Naive thymus-derived CD4-positive, alpha-beta T cell (primary cell): Measurements from ENCODE around the gene PPOX. TPM values are rescaled to one million over a fixed set of nuclear protein-coding genes. Genes with fewer than 3 reads are reported as not detected.

Experiments
- ATAC-seq: fragments of 150-1000 bp; cut with Tn5 transposase; 2 replicates; pipeline ENCODE4 v1.10.0; 2021; ENCODE audit warnings: mild to moderate bottlenecking, moderate library complexity
- CTCF ChIA-PET: fragments of 350-600 bp; sonication (Branson Sonifier 250); formaldehyde crosslinking; loops from one replicate; lab custom pipeline; 2021; ENCODE audit warnings: antibody characterized with exemption; lab: Charles Lee
- POLR2A ChIA-PET: fragments of 350-600 bp; sonication (Branson Sonifier 250); formaldehyde crosslinking; loops from one replicate; lab custom pipeline; 2021; ENCODE audit warnings: antibody characterized with exemption, inconsistent platforms; lab: Charles Lee
- DNase-seq, 9 donors: peaks; one replicate each; pipeline versions ENCODE4 v3.0.0 to v3.0.0-alpha.2; 2020 to 2022; ENCODE audit warnings: mixed read lengths in 1 of 9
- H3K27ac ChIP-seq: one replicate; pipeline ENCODE4 v1.7.0; 2013; ENCODE audit warnings: mild to moderate bottlenecking, low read depth, low read length, moderate library complexity
- H3K27me3 ChIP-seq, 2 donors: one replicate each; pipeline ENCODE4 v1.7.0; 2013; ENCODE audit warnings: low read length in 2 of 2, mild to moderate bottlenecking in 2 of 2, moderate library complexity in 2 of 2; ENCODE audit not compliant: control insufficient read depth in 2 of 2, insufficient read depth in 2 of 2
- H3K36me3 ChIP-seq, 3 experiments: 1 replicate in 2 of 3; 2 replicates in 1 of 3; pipeline ENCODE4 v1.7.0; 2013; ENCODE audit warnings: low read length in 3 of 3, mild to moderate bottlenecking in 3 of 3, moderate library complexity in 1 of 3; ENCODE audit not compliant: insufficient read depth in 3 of 3, control insufficient read depth in 2 of 3
- H3K4me1 ChIP-seq, 2 donors: one replicate each; pipeline ENCODE4 v1.7.0; 2013; ENCODE audit warnings: low read length in 2 of 2, mild to moderate bottlenecking in 2 of 2, moderate library complexity in 1 of 2; ENCODE audit not compliant: control insufficient read depth in 2 of 2, insufficient read depth in 2 of 2
- H3K4me3 ChIP-seq: 2 replicates; pipeline ENCODE4 v1.7.0; 2013; ENCODE audit warnings: mild to moderate bottlenecking, low read length
- H3K9me3 ChIP-seq, 3 experiments: 1 replicate in 2 of 3; 2 replicates in 1 of 3; pipeline ENCODE4 v1.7.0; 2013; ENCODE audit warnings: low read length in 3 of 3; ENCODE audit not compliant: control insufficient read depth in 2 of 3
- H3K27ac Mint-ChIP-seq, 9 donors: one replicate each; pipeline ENCODE4 v1.8.0; 2020 to 2022; ENCODE audit warnings: mixed read lengths in 9 of 9, mild to moderate bottlenecking in 8 of 9, moderate library complexity in 5 of 9, inconsistent platforms in 2 of 9
- H3K27me3 Mint-ChIP-seq, 5 donors: one replicate each; pipeline ENCODE4 v1.8.0; 2021 to 2022; ENCODE audit warnings: mixed read lengths in 5 of 5, mild to moderate bottlenecking in 1 of 5
- H3K36me3 Mint-ChIP-seq, 5 donors: one replicate each; pipeline ENCODE4 v1.8.0; 2020 to 2022; ENCODE audit warnings: mixed read lengths in 5 of 5, mild to moderate bottlenecking in 3 of 5, inconsistent platforms in 1 of 5
- H3K4me1 Mint-ChIP-seq, 7 donors: one replicate each; pipeline ENCODE4 v1.8.0; 2020 to 2022; ENCODE audit warnings: mixed read lengths in 7 of 7, mild to moderate bottlenecking in 3 of 7, inconsistent platforms in 1 of 7
- H3K4me3 Mint-ChIP-seq, 10 donors: one replicate each; pipeline ENCODE4 v1.8.0; 2020 to 2022; ENCODE audit warnings: mild to moderate bottlenecking in 10 of 10, mixed read lengths in 10 of 10, moderate library complexity in 6 of 10, inconsistent platforms in 2 of 10
- H3K9me3 Mint-ChIP-seq, 11 donors: one replicate each; pipeline ENCODE4 v1.8.0; 2020 to 2022; ENCODE audit warnings: mixed read lengths in 11 of 11, mild to moderate bottlenecking in 4 of 11, inconsistent platforms in 1 of 11, moderate library complexity in 1 of 11
- intact Hi-C, 2 donors: fragments of 100-400 bp; cut with micrococcal nuclease; formaldehyde crosslinking; loops; one replicate each; pipeline ENCODE4 v1.15.1; 2023
- polyA plus RNA-seq, 2 donors: library from polyadenylated mRNA; unstranded; fragments of 300-500 nt; fragmentation: Illumina TruSeq; gene quantifications; one replicate each; pipeline ENCODE4 v1.2.3, GENCODE V29; 2021
- total RNA-seq, 6 experiments: library from RNA in 5 of 6; stranded (reverse) in 5 of 6; gene quantifications; 1 replicate in 5 of 6; 2 replicates in 1 of 6; pipeline ENCODE4 v1.2.3 and lab custom pipeline; 2021 to 2026

PPOX gene
- total and polyA plus RNA-seq, 7 experiments from 2014 or later = 20.1 to 76.2 (median 40.3) TPM

- H3K9me3 ChIP-seq = no peaks in the 10 kb centered on the region
- DNase-seq = peak in 1 of 9 donors; percentile 34
- CTCF ChIA-PET = interaction anchor here (0.7 to 3.2 kb wide), 17 partner anchors 9 to 213 kb away, joined by 3 to 32 read pairs (median 4); partner anchors contain the start of genes ADAMTS4, APOA2, B4GALT3 and NDUFS2
- POLR2A ChIA-PET = interaction anchor here (0.5 to 6.5 kb wide), 19 partner anchors 9 to 560 kb away, joined by 3 to 81 read pairs (median 6); partner anchors contain the start of genes ARHGAP30, B4GALT3, NDUFS2 and SDHC
- Mint-ChIP-seq H3K4me3 (peak overlapping the region; percentile 86 to 98 (median 94)), H3K36me3 (peaks cover 5 to 24% (median 14%) of the 10 kb centered on the region in 5 donors), H3K9me3 (no peaks in the 10 kb centered on the region), H3K4me1 (peaks cover 33 to 69% (median 58%) of the 10 kb centered on the region in 7 donors), H3K27ac (peak overlapping the region; percentile 93 to 99 (median 99)), H3K27me3 (no peaks in the 10 kb centered on the region)
- H3K36me3 ChIP-seq = peaks cover 0 to 58% (median 21%) of the 10 kb centered on the region in 3 experiments
- peak overlapping the region; percentile 86 for H3K27ac ChIP-seq
- H3K27me3 ChIP-seq = no peaks in the 10 kb centered on the region
- no peak for ATAC-seq
- intact Hi-C loops = loop anchor here (1.0 to 5.0 kb wide), 14 partner anchors 10 to 220 kb away; partner anchors contain the start of genes B4GALT3 (in 2 of the 2), DEDD (in 2 of the 2), NDUFS2 (in 2 of the 2) and UFC1 (in 2 of the 2)
- H3K4me1 ChIP-seq = peaks cover 10 to 13% of the 10 kb centered on the region in 2 donors
- H3K4me3 ChIP-seq = peak overlapping the region; percentile 93
These were observed 683 bp downstream of the PPOX start for GRCh38 chr1:161166669-161167548.

GRCh38 chr1:161168906-161169305 is 2.7 kb downstream of the PPOX start:
- ChIA-PET POLR2A (interaction anchor here (0.7 to 6.5 kb wide), 5 partner anchors 12 to 50 kb away, joined by 3 to 81 read pairs (median 3); partner anchors contain the start of gene ADAMTS4), CTCF (interaction anchor here (0.6 to 1.8 kb wide), 2 partner anchors 23 to 213 kb away, joined by 3 to 5 read pairs; no protein-coding TSS in a partner anchor)
- Histone ChIP-seq H3K4me3 (no peak overlapping the region), H3K36me3 (peaks cover 0 to 58% (median 31%) of the 10 kb centered on the region in 3 experiments), H3K27me3 (no peaks in the 10 kb centered on the region), H3K9me3 (no peaks in the 10 kb centered on the region), H3K4me1 (peaks cover 10 to 13% of the 10 kb centered on the region in 2 donors), H3K27ac (no peak overlapping the region)
- H3K36me3 Mint-ChIP-seq = peaks cover 9 to 35% (median 14%) of the 10 kb centered on the region in 5 donors
- H3K9me3 Mint-ChIP-seq = no peaks in the 10 kb centered on the region
- intact Hi-C loops = loop anchor here in 1 of 2 donors (5.0 kb wide), 1 partner anchor 218 kb away; no protein-coding TSS in a partner anchor
- no peak for DNase-seq
- peak overlapping the region in 5 of 10 donors; percentile 13 to 94 (median 32) for H3K4me3 Mint-ChIP-seq
- peak overlapping the region in 1 of 9 donors; percentile 71 for H3K27ac Mint-ChIP-seq
- no peak for ATAC-seq
- H3K4me1 Mint-ChIP-seq = peaks cover 28 to 69% (median 51%) of the 10 kb centered on the region in 7 donors
- H3K27me3 Mint-ChIP-seq = no peaks in the 10 kb centered on the region

GRCh38 chr1:161171191-161171590 is 5.0 kb downstream of the PPOX start:
- H3K4me3 Mint-ChIP-seq = peak overlapping the region in 1 of 10 donors; percentile 29
- ATAC-seq (no peak), DNase-seq (no peak)
- Histone ChIP-seq H3K9me3 (no peaks in the 10 kb centered on the region), H3K36me3 (peaks cover 0 to 66% (median 31%) of the 10 kb centered on the region in 3 experiments), H3K4me3 (no peak overlapping the region), H3K4me1 (peaks cover 14 to 16% of the 10 kb centered on the region in 2 donors), H3K27me3 (no peaks in the 10 kb centered on the region), H3K27ac (no peak overlapping the region)
- no peaks in the 10 kb centered on the region for H3K9me3 Mint-ChIP-seq
- peak overlapping the region in 4 of 9 donors; percentile 39 to 74 (median 54) for H3K27ac Mint-ChIP-seq
- ChIA-PET POLR2A (interaction anchor here (0.9 to 2.0 kb wide), 13 partner anchors 9 to 125 kb away, joined by 3 to 16 read pairs (median 3); partner anchors contain the start of genes NDUFS2 and USF1), CTCF (interaction anchor here (0.9 to 2.0 kb wide), 3 partner anchors 21 to 60 kb away, joined by 3 to 6 read pairs (median 3); partner anchors contain the start of gene TOMM40L)
- peaks cover 13 to 44% (median 20%) of the 10 kb centered on the region in 5 donors for H3K36me3 Mint-ChIP-seq
- no peaks in the 10 kb centered on the region for H3K27me3 Mint-ChIP-seq
- intact Hi-C loops = no loop called here
- peaks cover 38 to 67% (median 54%) of the 10 kb centered on the region in 7 donors for H3K4me1 Mint-ChIP-seq

GRCh38 chr1:161171696-161172095 is 5.5 kb downstream of the PPOX start:
- peaks cover 18% of the 10 kb centered on the region in 2 donors for H3K4me1 ChIP-seq
- Mint-ChIP-seq H3K36me3 (peaks cover 13 to 44% (median 20%) of the 10 kb centered on the region in 5 donors), H3K4me3 (no peak overlapping the region), H3K4me1 (peaks cover 41 to 68% (median 56%) of the 10 kb centered on the region in 7 donors), H3K27ac (peak overlapping the region in 3 of 9 donors; percentile 33 to 72 (median 67)), H3K9me3 (no peaks in the 10 kb centered on the region), H3K27me3 (no peaks in the 10 kb centered on the region)
- ATAC-seq (no peak), DNase-seq (no peak)
- H3K27me3 ChIP-seq = no peaks in the 10 kb centered on the region
- H3K36me3 ChIP-seq = peaks cover 0 to 66% (median 31%) of the 10 kb centered on the region in 3 experiments
- H3K4me3 ChIP-seq = no peak overlapping the region
- H3K27ac ChIP-seq = no peak overlapping the region
- ChIA-PET CTCF (interaction anchor here (1.1 kb wide), 1 partner anchor 59 kb away, joined by 3 read pairs; no protein-coding TSS in a partner anchor), POLR2A (interaction anchor here (0.9 to 2.0 kb wide), 6 partner anchors 9 to 19 kb away, joined by 3 to 16 read pairs (median 4); no protein-coding TSS in a partner anchor)
- intact Hi-C loops = no loop called here
- no peaks in the 10 kb centered on the region for H3K9me3 ChIP-seq

- no peaks in the 10 kb centered on the region for H3K27me3 ChIP-seq
- peaks cover 0 to 71% (median 31%) of the 10 kb centered on the region in 3 experiments for H3K36me3 ChIP-seq
- Mint-ChIP-seq H3K27me3 (no peaks in the 10 kb centered on the region), H3K36me3 (peaks cover 13 to 44% (median 20%) of the 10 kb centered on the region in 5 donors), H3K4me1 (peaks cover 38 to 68% (median 53%) of the 10 kb centered on the region in 7 donors), H3K27ac (peak overlapping the region in 6 of 9 donors; percentile 31 to 77 (median 62)), H3K9me3 (no peaks in the 10 kb centered on the region), H3K4me3 (peak overlapping the region in 2 of 10 donors; percentile 45 to 59)
- ChIA-PET POLR2A (interaction anchor here (0.7 to 1.4 kb wide), 5 partner anchors 11 to 210 kb away, joined by 3 to 5 read pairs (median 4); partner anchors contain the start of gene UFC1), CTCF (interaction anchor here (0.6 to 1.3 kb wide), 2 partner anchors 54 to 110 kb away, joined by 3 read pairs; no protein-coding TSS in a partner anchor)
- H3K9me3 ChIP-seq = no peaks in the 10 kb centered on the region
- DNase-seq = no peak
- no peak overlapping the region for H3K4me3 ChIP-seq
- intact Hi-C loops = no loop called here
- no peak overlapping the region for H3K27ac ChIP-seq
- no peak for ATAC-seq
- peaks cover 11 to 13% of the 10 kb centered on the region in 2 donors for H3K4me1 ChIP-seq
These were observed 6.1 kb downstream of the PPOX start for GRCh38 chr1:161172349-161172748.
